Measurements from ENCODE around the gene SLC25A24. TPM values are rescaled to one million over a fixed set of nuclear protein-coding genes. Genes with fewer than 3 reads are reported as not detected.
"Not testable (repeated sequence)": the region's sequence is repeated elsewhere in the genome, so short reads cannot be mapped to it uniquely, and the experiment has no call there.

Gene SLC25A24
- total RNA-seq (ENCODE audit: unreplicated experiment), result 55.3 TPM
- long read RNA-seq, full-length matches to known transcripts, result 9 of 14 reads
- long read RNA-seq, partial matches to known transcripts, result 3 of 14 reads
- long read RNA-seq, other reads (novel, unspliced or antisense), result 2 of 14 reads

- Mint-ChIP-seq H3K36me3 (ENCODE audit: unreplicated experiment) (peaks cover 6% of the 10 kb centered on the region), H3K27me3 (ENCODE audit: unreplicated experiment) (peaks cover 9% of the 10 kb centered on the region), H3K4me1 (ENCODE audit: low read depth, unreplicated experiment) (peaks cover 19% of the 10 kb centered on the region), H3K27ac (ENCODE audit: unreplicated experiment) (peak within 1 kb of the TSS; percentile 90), H3K4me3 (ENCODE audit: unreplicated experiment) (peak within 1 kb of the TSS; percentile 98), H3K9me3 (ENCODE audit: unreplicated experiment) (peaks cover 17% of the 10 kb centered on the region)
- TF ChIP-seq, protein P1, sequence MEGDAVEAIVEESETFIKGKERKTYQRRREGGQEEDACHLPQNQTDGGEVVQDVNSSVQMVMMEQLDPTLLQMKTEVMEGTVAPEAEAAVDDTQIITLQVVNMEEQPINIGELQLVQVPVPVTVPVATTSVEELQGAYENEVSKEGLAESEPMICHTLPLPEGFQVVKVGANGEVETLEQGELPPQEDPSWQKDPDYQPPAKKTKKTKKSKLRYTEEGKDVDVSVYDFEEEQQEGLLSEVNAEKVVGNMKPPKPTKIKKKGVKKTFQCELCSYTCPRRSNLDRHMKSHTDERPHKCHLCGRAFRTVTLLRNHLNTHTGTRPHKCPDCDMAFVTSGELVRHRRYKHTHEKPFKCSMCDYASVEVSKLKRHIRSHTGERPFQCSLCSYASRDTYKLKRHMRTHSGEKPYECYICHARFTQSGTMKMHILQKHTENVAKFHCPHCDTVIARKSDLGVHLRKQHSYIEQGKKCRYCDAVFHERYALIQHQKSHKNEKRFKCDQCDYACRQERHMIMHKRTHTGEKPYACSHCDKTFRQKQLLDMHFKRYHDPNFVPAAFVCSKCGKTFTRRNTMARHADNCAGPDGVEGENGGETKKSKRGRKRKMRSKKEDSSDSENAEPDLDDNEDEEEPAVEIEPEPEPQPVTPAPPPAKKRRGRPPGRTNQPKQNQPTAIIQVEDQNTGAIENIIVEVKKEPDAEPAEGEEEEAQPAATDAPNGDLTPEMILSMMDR (IDR thresholded peaks at IDR 0.05; ENCODE audit: partially characterized antibody, unreplicated experiment), result no peak
- peak; percentile 88 for DNase-seq
These were observed at the start of gene SLC25A24 for GRCh38 chr1:108199781-108200686. Gene SLC25A24 (minus strand): TSS chr1:108200343. CDS start chr1:108200138, 205 bp downstream.

GRCh38 chr1:108243976-108244375 is 43.8 kb upstream of the SLC25A24 start, which contains the start of gene NBPF4:
Gene NBPF4 (minus strand): TSS chr1:108244076. CDS start chr1:108243761, 315 bp downstream.
- not testable (repeated sequence) for H3K27me3 Mint-ChIP-seq (ENCODE audit: unreplicated experiment); H3K27ac Mint-ChIP-seq (ENCODE audit: unreplicated experiment); H3K4me1 Mint-ChIP-seq (ENCODE audit: low read depth, unreplicated experiment); H3K36me3 Mint-ChIP-seq (ENCODE audit: unreplicated experiment); H3K9me3 Mint-ChIP-seq (ENCODE audit: unreplicated experiment); H3K4me3 Mint-ChIP-seq (ENCODE audit: unreplicated experiment); DNase-seq

- not testable (repeated sequence) for H3K27me3 Mint-ChIP-seq (ENCODE audit: unreplicated experiment); DNase-seq; H3K36me3 Mint-ChIP-seq (ENCODE audit: unreplicated experiment); H3K27ac Mint-ChIP-seq (ENCODE audit: unreplicated experiment); H3K9me3 Mint-ChIP-seq (ENCODE audit: unreplicated experiment); H3K4me1 Mint-ChIP-seq (ENCODE audit: low read depth, unreplicated experiment); H3K4me3 Mint-ChIP-seq (ENCODE audit: unreplicated experiment)
These were observed 39.3 kb upstream of the SLC25A24 start for GRCh38 chr1:108239426-108239825.

- not testable (repeated sequence) for H3K27me3 Mint-ChIP-seq (ENCODE audit: unreplicated experiment); H3K27ac Mint-ChIP-seq (ENCODE audit: unreplicated experiment); H3K4me3 Mint-ChIP-seq (ENCODE audit: unreplicated experiment); H3K9me3 Mint-ChIP-seq (ENCODE audit: unreplicated experiment); H3K4me1 Mint-ChIP-seq (ENCODE audit: low read depth, unreplicated experiment); DNase-seq; H3K36me3 Mint-ChIP-seq (ENCODE audit: unreplicated experiment)
These were observed 35.2 kb upstream of the SLC25A24 start for GRCh38 chr1:108235308-108235707.

- not testable (repeated sequence) for DNase-seq; H3K4me1 Mint-ChIP-seq (ENCODE audit: low read depth, unreplicated experiment); H3K27ac Mint-ChIP-seq (ENCODE audit: unreplicated experiment); H3K27me3 Mint-ChIP-seq (ENCODE audit: unreplicated experiment); H3K9me3 Mint-ChIP-seq (ENCODE audit: unreplicated experiment); H3K36me3 Mint-ChIP-seq (ENCODE audit: unreplicated experiment); H3K4me3 Mint-ChIP-seq (ENCODE audit: unreplicated experiment)
These were observed 32.0 kb upstream of the SLC25A24 start for GRCh38 chr1:108232183-108232582.

DNA sequence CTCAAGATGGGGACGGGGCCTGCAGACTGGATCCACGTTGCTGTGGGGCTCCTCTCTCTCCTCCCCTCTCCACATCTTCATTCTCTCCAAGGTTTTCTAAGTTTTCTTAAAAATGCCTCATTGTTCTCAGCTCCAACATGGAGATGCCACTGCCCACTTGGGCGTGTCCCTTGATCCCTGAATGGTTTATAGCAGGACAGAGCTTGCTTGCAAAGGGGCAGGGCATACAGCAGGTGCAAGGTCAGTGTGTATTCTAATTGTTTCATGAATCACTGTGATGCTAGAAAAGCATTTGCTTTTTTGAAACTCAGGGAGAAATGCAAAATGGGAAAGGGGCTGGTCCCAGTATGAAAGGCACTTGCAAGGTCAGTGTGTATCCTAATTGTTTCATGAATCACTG is 29.8 kb upstream of the SLC25A24 start:
- not testable (repeated sequence) for H3K9me3 Mint-ChIP-seq (ENCODE audit: unreplicated experiment); DNase-seq; H3K4me3 Mint-ChIP-seq (ENCODE audit: unreplicated experiment); H3K27ac Mint-ChIP-seq (ENCODE audit: unreplicated experiment); H3K36me3 Mint-ChIP-seq (ENCODE audit: unreplicated experiment); H3K4me1 Mint-ChIP-seq (ENCODE audit: low read depth, unreplicated experiment); H3K27me3 Mint-ChIP-seq (ENCODE audit: unreplicated experiment)

- H3K9me3 Mint-ChIP-seq (ENCODE audit: unreplicated experiment); H3K36me3 Mint-ChIP-seq (ENCODE audit: unreplicated experiment); H3K27ac Mint-ChIP-seq (ENCODE audit: unreplicated experiment); H3K27me3 Mint-ChIP-seq (ENCODE audit: unreplicated experiment); DNase-seq; H3K4me1 Mint-ChIP-seq (ENCODE audit: low read depth, unreplicated experiment); H3K4me3 Mint-ChIP-seq (ENCODE audit: unreplicated experiment): not testable (repeated sequence)
These were observed 27.6 kb upstream of the SLC25A24 start for GRCh38 chr1:108227772-108228171.

DNA sequence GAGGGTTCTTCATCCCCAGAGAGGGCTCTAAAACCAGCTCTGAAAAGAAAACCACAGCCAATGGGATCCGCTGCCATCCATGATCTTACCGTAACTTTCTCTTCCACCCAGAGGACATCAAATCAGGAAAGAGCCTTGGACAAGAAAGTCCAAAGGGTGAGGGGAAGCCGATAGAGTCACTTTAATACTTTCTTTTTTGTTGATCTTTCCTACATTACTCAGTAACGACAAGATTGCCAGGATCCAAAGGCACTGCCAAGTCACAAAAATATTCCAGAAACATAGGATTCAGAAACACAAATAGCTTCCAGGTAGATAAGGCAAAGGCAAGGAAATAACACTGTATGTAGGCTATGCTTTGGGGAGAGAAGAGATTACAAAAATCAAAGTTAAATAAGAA is 26.7 kb upstream of the SLC25A24 start:
- H3K27me3 Mint-ChIP-seq (ENCODE audit: unreplicated experiment); DNase-seq; H3K4me1 Mint-ChIP-seq (ENCODE audit: low read depth, unreplicated experiment); H3K36me3 Mint-ChIP-seq (ENCODE audit: unreplicated experiment); H3K4me3 Mint-ChIP-seq (ENCODE audit: unreplicated experiment); H3K27ac Mint-ChIP-seq (ENCODE audit: unreplicated experiment); H3K9me3 Mint-ChIP-seq (ENCODE audit: unreplicated experiment): not testable (repeated sequence)

GRCh38 chr1:108223226-108223625 is 23.1 kb upstream of the SLC25A24 start:
- H3K4me3 Mint-ChIP-seq (ENCODE audit: unreplicated experiment); DNase-seq; H3K36me3 Mint-ChIP-seq (ENCODE audit: unreplicated experiment); H3K27me3 Mint-ChIP-seq (ENCODE audit: unreplicated experiment); H3K4me1 Mint-ChIP-seq (ENCODE audit: low read depth, unreplicated experiment); H3K9me3 Mint-ChIP-seq (ENCODE audit: unreplicated experiment); H3K27ac Mint-ChIP-seq (ENCODE audit: unreplicated experiment): not testable (repeated sequence)

DNA sequence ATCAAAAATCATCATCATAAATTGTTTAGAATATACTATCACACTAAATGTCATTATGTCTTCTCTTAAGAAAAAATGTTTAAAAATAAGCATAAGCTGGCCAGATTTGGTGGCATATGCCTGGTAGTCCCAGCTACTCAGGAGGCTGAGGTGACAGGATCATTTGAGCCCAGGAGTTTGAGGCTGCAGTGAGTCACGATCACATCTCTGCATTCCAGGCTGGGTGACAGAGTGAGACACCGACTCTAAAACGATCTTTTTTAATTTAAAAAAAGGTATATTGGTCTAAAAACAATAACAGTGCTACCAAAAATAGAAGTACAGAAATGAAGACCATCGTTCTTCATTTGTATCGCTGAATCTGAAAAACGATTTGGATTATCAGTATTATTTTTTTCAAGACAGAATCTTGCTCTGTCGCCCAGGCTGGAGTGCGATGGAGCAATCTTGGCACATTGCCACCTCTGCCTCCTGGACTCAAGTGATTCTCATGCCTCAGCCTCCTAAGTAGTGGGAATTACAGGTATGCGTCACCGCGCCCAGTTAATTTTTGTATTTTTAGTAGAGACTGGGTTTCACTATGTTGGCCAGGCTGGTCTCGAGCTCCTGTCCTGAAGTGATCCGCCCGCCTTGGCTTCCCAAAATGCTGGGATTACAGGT is 17.5 kb upstream of the SLC25A24 start:
- H3K36me3 Mint-ChIP-seq (ENCODE audit: unreplicated experiment); H3K27ac Mint-ChIP-seq (ENCODE audit: unreplicated experiment); H3K9me3 Mint-ChIP-seq (ENCODE audit: unreplicated experiment); H3K27me3 Mint-ChIP-seq (ENCODE audit: unreplicated experiment); H3K4me3 Mint-ChIP-seq (ENCODE audit: unreplicated experiment); DNase-seq; H3K4me1 Mint-ChIP-seq (ENCODE audit: low read depth, unreplicated experiment): not testable (repeated sequence)

- not testable (repeated sequence) for H3K9me3 Mint-ChIP-seq (ENCODE audit: unreplicated experiment); H3K36me3 Mint-ChIP-seq (ENCODE audit: unreplicated experiment); H3K4me1 Mint-ChIP-seq (ENCODE audit: low read depth, unreplicated experiment); DNase-seq; H3K4me3 Mint-ChIP-seq (ENCODE audit: unreplicated experiment); H3K27ac Mint-ChIP-seq (ENCODE audit: unreplicated experiment); H3K27me3 Mint-ChIP-seq (ENCODE audit: unreplicated experiment)
These were observed 16.9 kb upstream of the SLC25A24 start for GRCh38 chr1:108217007-108217406.

All from glutamatergic neuron (in vitro differentiated cells).